ENCODE results near the gene RAD18.

GRCh38 chr3:8891774-8892173 is 71.5 kb downstream of the RAD18 start:
- TF ChIP-seq CTCF (IDR thresholded peaks at IDR 0.05) (no peak), POLR2A (IDR thresholded peaks at IDR 0.05) (no peak), EP300 (IDR thresholded peaks at IDR 0.05) (no peak), POLR2AphosphoS5 (IDR thresholded peaks at IDR 0.05) (no peak)

Data from sigmoid colon (tissue), 4 donors.